ENCODE measurements around the gene C1orf115. TPM values are rescaled to one million over a fixed set of nuclear protein-coding genes. Genes with fewer than 3 reads are reported as not detected.

C1orf115 gene
- total and polyA plus RNA-seq, 4 donors, result 29.6 to 56.6 (median 40.5) TPM

DNA sequence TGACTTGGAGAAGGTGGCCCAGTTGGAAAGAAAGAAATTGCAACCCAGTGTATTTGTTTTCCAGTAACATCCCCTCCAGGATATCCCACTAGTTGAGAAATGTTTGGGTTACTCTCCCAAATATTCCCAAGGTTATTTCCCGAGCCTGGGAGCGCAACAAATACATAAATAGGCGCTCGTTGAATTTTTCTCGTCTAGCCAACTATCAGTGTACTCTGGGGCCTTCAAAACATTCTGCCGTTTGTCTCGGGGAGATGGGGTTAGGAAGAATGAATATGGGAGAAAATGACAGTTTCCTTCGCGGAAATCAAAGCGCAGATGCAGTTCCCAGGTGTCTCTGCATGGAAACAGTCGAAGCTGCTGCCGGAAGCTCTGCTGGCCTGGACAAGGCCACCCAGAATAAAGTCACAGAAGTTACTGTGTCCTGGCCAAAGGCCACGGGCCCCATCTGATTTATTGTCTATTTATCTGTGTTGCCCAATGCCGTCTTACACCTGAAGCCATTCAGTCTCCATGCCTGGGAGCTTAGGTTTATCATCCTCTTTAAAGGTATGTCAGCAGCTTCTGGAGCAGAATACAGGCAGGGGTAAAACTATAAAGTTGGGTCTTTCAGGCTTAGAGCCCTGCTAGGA is 1.0 kb downstream of the C1orf115 start (continued):
- TF ChIP-seq REST (IDR thresholded peaks at IDR 0.05) (peak; percentile 29), YY1 (IDR thresholded peaks at IDR 0.05) (peak; percentile 82), FOXA1 (IDR thresholded peaks at IDR 0.05) (no peak), TAF1 (conservative IDR thresholded peaks at IDR 0.05) (peak; percentile 79), HNF4G (IDR thresholded peaks at IDR 0.05) (no peak), EGR1 (IDR thresholded peaks at IDR 0.05; ENCODE audit: low read depth in 2 of 2) (peak in 1 of 2 donors; percentile 91)
- TF ChIP-seq, protein P1, sequence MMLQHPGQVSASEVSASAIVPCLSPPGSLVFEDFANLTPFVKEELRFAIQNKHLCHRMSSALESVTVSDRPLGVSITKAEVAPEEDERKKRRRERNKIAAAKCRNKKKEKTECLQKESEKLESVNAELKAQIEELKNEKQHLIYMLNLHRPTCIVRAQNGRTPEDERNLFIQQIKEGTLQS (IDR thresholded peaks at IDR 0.05), result no peak

DNA sequence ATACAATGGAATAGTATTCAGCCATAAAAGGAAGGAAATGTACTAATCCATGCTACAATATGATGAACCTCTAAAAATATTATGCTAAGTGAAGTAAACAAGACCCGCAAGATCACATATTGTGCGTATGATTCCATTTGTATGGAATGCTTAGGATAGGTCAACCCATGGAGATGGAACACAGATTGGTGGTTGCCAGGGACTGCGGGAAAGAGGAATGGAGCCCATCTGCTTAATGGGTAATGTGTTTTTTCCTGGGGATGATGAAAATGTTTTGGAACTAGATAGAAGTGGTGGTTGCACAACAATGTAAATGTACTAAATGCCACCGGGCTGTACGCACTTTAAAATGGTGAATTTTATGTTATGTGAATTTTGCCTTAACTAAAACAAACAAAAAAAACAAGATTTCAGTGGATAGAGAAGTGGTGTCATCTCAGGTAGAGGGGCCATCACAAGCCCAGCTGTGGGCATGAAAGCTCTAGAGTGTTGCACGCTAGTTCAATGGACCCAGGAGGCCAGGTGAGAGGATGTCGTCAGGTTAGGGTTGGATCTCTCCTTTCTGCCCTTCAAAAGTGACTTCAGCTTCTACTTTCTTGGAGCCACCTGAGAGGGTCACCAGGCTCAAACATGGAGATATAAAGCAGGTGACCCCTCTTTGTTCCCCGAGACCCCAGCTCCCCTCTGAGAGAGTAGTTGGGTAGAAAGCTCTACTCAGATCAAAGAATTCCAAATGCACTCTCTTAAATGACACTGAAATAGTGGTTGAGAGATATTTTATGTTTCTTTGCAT is 2.5 kb downstream of the C1orf115 start:
- no peaks in the 10 kb centered on the region for H3K27me3 ChIP-seq (ENCODE audit: control insufficient read depth in 4 of 4, insufficient read depth in 4 of 4, low read length in 3 of 4)
- TF ChIP-seq MAX (IDR thresholded peaks at IDR 0.05) (no peak), YY1 (IDR thresholded peaks at IDR 0.05) (peak; percentile 45), HNF4A (conservative IDR thresholded peaks at IDR 0.05) (peak in 1 of 2 donors; percentile 20), NR2F2 (IDR thresholded peaks at IDR 0.05) (no peak), REST (IDR thresholded peaks at IDR 0.05) (no peak), RXRA (IDR thresholded peaks at IDR 0.05) (peak; percentile 18 to 22), SP1 (IDR thresholded peaks at IDR 0.05) (no peak), RAD21 (IDR thresholded peaks at IDR 0.05) (no peak)
- TF ChIP-seq, protein P1 (IDR thresholded peaks at IDR 0.05), result no peak
- WGBS, result 71% methylated on average over 8 of the region's 8 CpGs
- no peaks in the 10 kb centered on the region for H3K9me3 ChIP-seq (ENCODE audit: control insufficient read depth in 4 of 4, low read length in 3 of 4)
- no peak overlapping the region for H3K9ac ChIP-seq (ENCODE audit: low read depth in 1 of 2, low read length in 2 of 2)
- no peak for DNase-seq (ENCODE audit: low spot score)
- H3K4me3 ChIP-seq (ENCODE audit: low read depth in 1 of 3, low read length in 3 of 3), result peak overlapping the region in 2 of 3 donors; percentile 25 to 66
- H3K27ac ChIP-seq (ENCODE audit: low read depth in 1 of 2, low read length in 2 of 2), result peak overlapping the region in 1 of 2 donors; percentile 23
- peaks cover 4 to 43% (median 23%) of the 10 kb centered on the region in 4 donors for H3K4me1 ChIP-seq (ENCODE audit: control insufficient read depth in 4 of 4, insufficient read depth in 4 of 4, low read length in 3 of 4)
- H3K36me3 ChIP-seq (ENCODE audit: control insufficient read depth in 4 of 4, insufficient read depth in 3 of 4, low read depth in 1 of 4, low read length in 3 of 4), result peaks cover 0 to 14% (median 5%) of the 10 kb centered on the region in 4 donors
